H4 (cell line): ENCODE data around the gene CSRNP2. TPM values are rescaled to one million over a fixed set of nuclear protein-coding genes. Genes with fewer than 3 reads are reported as not detected.
"Not testable (repeated sequence)": the region's sequence is repeated elsewhere in the genome, so short reads cannot be mapped to it uniquely, and the experiment has no call there.

Source experiments
- DNase-seq: peaks from one replicate; pipeline ENCODE4 v3.0.0-alpha.2; 2015; ENCODE audit warnings: low spot score
- total RNA-seq: library from RNA; depleted of rRNA; stranded (reverse); fragments of >200 nt; shearing (Covaris generic); gene quantifications from 2 replicates; pipeline ENCODE4 v1.2.3, GENCODE V29; 2014

The CSRNP2 gene
- total RNA-seq, 1 experiment from 2014 or later = 10.3 TPM

DNA sequence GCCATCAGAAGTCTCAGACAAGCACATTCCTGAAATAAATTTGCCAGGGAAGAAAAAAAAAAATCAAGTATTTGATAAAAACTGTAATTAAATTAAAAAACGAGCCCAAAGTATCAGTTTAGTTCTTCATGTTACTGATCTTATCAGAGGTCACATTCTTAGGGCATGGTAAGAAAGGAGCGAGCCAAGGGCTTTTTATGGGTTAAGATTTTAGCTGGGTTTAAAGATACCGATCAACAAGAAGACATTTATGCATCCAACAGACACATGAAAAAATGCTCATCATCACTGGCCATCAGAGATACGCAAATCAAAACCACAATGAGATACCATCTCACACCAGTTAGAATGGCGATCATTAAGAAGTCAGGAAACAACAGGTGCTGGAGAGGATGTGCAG lies 5.0 kb downstream of the CSRNP2 start:
- not testable (repeated sequence) for DNase-seq

DNA sequence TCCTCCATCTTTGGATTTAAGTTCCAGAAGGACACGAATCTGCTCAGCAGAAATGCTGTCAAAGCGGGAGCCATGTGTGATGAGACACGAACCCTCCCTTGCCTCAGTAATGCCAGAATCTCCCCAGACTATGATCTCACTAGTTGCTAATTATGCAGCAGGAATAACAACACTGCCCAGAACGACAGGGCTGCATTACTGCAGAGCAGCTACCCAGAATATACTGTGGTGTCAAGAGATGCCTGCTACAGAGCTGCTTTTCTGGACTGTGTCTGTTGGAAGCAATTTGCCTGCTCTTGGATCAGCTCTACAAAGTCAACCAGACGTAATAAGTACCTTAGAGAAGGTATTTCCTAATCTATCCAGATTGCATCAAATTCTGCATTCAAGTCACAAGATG lies 5.5 kb downstream of the CSRNP2 start:
- no peak for DNase-seq

DNA sequence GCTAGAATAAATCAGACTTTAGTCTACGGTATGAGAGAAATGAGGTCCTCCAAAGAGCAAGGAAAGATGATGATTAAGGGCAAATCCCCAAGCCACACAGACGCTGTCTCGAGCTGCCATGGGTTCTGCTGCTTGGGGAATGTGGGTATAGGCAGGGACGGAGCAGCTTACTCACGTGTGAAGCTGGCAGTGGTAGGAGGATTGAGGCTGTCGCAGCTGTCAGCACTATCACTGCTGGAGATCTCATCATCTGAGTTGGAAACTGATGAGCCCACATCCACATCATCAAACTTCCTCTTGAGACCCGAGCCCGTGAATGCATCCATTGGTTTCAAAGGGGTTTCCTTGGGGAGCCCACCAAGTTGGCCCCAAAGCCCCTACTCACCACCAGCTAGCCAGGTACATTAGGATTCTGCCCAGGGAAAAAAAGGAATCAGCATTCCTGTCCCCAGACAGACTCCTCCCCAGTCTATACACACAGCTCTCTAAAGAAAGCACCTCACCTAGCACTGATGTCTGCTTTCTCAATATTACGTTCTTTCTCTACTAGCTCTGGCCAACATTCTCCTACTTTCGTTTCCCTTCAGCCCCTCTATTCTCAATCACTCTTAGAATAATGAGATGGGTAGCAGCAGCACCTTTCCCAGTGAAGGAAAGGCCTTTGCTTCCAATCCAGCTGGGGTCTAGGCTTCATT lies 7.0 kb downstream of the CSRNP2 start:
- DNase-seq = no peak

DNA sequence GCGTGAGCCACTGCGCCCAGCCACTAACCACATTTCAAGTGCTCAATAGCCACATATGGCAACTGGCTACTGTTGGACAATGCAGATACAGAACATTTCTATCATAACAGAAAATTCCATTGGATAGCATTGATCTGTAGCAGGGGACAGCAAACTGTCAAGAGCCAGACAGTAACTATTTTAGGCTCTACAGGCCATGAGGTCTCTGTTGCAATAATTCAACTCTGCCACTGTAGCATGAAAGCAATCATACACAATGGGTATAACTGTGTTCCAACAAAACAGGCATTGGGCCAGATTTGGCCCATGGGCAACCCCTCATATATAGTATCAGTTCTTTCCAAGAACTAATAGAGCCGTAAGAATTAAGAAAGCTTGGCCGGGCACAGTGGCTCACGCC lies 8.0 kb downstream of the CSRNP2 start:
- DNase-seq = no peak

DNA sequence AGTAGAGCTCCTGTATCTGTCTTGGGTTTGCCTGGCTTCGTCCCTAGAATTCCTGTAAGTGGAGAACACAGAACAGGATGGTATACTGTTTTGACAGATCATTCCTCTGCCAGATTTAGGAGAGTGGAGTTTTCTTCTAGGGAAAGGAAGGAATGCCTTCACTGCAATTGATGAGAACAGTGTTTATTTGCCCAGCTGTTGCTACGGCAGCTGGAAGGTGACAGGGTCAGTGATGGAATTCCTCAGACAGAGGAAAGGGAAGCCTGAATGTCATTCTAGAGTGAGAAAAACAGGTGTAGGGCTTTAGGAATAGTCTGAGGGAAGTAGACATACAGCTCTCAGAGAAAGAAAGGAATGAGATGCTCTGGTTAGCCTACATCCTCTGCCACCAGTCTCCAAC lies 11.7 kb downstream of the CSRNP2 start:
- no peak for DNase-seq

DNA sequence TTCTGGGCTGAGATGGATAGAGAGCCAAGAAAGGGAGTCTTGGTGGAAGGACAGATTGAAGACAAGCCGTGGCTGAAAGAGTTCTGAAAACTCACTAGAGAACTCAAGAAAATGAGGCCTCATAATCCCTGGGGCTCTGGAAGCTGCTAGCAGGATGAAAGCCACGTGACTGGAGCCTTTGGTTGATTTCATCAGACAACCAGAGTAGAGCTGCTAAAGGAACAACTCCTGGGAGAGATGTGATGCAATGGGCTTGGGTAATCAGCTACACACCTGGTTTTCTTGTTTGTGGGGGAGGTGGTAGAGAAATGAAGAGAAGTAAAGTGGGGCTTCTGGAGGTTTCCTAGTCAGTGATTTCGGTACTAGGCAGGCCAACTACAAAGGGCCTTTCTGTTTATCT lies 13.4 kb downstream of the CSRNP2 start:
- DNase-seq = peak; percentile 67

DNA sequence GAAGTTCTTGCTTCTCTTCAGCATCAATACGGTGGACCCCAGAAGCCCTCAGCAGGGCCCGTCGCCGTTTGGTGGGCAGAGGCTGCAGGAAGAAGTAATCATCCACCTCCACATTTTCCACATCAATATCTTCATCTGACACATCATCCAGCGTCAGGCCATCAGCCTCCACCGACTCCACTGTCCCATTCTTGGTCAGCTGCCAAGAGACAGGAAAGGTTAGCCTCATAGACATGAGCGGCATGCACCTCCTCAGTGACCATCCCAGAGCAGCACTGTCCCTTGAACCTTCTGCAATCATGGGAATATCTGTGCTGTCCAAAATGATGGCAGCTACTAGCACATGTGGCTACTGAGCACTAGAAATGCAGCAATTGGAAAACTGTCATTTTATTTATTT lies 15.6 kb downstream of the CSRNP2 start:
- DNase-seq = no peak

DNA sequence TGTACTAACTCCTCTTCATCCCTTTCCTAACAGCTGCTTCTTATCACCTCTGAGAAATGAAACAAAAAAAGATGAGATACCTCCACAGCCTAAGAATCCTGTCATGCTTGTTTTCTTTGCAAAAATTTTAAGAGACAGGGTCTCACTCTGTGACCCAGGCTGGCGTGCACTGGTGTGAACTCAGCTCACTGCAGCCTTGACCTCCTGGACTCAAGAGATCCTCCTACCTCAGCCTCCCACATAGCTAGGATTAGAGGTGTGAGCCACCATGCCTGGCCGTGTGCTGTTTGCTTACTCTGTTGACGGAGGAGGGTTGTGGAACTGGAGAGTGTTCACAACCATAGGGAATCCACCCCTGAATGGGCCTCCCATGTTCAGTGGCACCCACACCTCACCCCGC lies 16.2 kb downstream of the CSRNP2 start:
- DNase-seq = no peak

DNA sequence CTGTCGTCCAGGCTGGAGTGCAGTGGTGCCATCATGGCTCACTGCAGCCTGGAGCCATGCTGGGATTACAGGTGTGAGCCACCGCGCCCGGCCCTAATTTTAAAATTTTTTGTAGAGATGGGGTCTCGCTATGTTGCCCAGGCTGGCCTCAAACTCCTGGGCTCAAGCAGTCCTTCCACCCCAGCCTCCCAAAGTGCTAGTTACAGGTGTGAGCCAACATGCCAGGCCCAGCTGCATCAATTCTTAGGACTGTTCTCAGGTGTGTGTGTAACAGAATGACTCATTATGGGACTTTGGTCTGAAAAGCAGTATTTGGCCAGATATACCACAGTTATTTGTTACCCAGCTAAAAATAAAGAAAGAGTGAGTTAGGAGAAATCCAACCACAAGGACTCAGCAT lies 17.9 kb downstream of the CSRNP2 start:
- no peak for DNase-seq

DNA sequence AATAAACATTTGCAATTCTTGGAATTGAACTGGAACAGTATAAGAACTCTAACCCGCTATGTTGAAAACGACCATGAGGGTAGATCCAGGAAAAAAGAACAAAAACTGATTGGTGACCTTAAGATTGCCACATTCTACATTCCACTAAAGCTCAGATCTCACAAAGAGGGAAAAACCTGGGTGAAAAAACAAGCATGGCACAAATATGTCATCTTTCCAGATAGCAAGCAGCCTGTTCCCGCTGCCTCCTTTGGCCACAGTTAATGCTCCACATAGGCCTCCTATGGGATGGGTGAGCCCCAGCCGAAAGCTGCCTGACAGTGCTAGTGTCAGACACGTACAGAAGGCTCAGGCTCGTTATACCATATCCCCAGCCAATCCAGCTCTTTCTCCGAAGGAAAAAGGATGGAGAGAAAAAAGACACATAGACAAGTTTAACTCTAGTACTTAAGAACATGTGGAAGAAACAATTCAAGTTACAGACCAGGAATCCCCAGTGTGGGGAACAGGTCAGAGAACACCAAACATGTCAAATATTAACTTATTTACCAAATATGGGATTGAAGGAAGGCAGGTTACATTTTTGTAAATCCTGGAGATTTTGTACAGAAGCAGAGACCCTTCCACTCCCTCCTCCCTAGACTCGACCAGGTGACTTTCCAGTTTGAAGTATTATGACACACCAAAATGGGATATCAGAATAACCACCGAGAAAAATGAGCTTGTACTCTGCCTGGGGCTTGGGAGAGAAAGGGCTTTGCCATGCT lies 20.6 kb downstream of the CSRNP2 start:
- no peak for DNase-seq

DNA sequence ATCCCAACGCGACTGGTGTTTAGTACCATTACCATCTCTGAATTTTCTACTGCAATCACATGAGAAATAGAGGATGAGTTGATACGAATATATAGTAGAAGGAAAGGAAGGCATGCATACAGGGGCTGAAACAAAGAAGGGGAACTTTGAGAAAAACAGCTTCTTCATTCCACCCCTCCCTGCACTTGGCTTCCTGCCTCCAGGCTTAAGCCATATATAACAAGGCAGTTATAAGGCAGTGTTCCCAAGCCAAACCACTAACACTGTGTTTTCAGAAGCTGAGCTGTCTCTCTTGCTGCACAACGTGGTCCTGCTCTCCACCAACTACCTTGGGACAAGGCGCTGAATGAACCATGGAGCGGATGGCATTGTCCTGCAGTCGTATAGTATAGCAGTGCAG lies 24.3 kb downstream of the CSRNP2 start:
- no peak for DNase-seq

DNA sequence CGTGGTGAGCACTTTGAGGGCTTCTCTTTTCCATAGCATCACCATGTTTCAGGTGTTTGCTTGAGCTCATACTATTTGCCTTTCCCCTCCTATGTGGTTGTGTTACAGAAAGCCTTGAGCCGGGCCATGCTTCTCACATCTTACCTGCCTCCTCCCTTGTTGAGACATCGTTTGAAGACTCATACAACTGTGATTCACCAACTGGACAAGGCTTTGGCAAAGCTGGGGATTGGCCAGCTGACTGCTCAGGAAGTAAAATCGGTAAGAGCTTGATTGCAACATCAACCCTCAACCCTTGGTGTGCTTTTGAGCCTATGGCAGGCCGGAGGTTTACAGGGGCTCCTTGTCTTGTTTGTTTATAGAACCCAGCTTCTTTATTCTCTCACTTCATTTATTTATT lies 27.2 kb downstream of the CSRNP2 start:
- DNase-seq = peak; percentile 16

DNA sequence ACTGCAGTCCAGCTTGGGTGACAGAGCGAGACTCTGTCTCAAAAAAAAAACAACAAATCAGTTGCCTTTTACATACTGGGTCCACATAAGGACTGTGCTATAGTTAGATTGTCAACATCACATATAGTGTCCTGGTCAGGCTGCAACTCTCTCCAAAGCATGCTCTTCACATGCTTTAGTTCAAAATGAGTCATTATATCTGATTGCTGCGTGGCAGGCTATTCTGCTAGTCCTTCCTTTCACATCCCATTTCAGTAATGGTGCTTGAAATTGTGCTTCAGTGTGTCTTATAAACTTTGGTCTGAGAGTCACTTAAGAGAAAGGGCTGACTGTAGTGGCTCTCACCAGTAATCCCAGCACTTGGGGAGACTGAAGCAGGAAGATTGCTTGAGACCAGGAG lies 28.3 kb downstream of the CSRNP2 start:
- no peak for DNase-seq

DNA sequence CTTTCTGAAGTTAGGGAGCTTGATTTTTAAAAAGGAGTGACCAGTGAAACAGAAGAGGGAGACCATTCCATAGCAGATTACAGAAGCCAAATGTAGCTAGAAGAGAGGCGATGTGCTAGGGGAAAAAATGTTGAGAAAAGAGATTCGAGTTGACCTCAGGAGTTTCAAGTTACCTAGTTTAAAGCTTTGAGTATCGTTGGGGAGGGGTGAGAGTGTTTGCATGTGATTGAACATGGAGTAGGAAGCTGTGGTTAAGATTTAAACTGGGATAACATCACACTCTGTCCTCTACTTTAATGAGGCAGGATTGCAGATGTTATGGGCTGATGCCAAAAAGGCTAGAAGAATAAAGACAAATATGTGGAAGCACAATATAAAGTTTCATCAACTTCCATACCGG lies 31.6 kb downstream of the CSRNP2 start:
- DNase-seq = no peak

DNA sequence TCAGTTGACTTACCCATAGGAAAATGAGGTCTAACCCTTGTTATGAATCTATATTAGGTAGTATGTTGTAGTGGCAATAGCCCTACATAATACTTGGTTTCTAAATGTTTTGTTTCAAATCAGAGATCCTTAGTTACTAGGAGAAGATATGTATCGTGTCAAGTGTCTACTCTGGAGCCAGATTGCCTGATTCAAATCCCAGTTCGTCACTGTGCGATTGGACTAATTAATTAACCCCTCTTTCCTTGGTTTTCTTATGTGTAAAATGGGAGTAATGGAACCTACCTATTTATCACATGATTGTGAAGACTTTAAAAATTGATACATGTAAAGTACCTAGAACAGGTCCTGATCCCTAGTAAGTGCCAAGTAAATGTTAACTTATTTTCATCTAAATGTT lies 33.9 kb downstream of the CSRNP2 start:
- no peak for DNase-seq

DNA sequence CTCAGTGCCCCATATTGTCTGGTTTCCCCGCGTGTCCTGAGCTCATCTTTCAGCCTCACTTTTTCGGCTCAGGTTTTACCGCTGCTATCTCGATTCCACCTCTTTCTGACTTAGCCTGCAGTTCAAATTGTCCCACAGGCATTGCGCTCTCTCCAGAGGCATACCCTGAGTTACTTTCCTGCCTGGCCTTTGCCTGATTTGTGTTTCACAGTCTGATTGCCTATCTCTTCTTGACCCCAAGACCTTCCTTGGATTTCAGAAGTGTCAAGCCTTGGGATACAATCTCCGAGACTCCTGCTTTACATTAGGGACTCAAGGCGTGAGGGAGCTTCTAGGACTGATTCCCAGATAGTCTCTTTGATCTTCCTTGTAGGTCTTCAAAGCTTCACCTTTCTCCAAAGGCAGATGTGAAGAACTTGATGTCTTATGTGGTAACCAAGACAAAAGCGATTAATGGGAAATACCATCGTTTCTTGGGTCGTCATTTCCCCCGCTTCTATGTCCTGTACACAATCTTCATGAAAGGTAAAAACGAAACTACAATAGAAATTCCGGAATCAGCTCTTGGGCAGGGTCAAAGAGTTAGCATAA lies 34.6 kb downstream of the CSRNP2 start:
- DNase-seq = no peak

DNA sequence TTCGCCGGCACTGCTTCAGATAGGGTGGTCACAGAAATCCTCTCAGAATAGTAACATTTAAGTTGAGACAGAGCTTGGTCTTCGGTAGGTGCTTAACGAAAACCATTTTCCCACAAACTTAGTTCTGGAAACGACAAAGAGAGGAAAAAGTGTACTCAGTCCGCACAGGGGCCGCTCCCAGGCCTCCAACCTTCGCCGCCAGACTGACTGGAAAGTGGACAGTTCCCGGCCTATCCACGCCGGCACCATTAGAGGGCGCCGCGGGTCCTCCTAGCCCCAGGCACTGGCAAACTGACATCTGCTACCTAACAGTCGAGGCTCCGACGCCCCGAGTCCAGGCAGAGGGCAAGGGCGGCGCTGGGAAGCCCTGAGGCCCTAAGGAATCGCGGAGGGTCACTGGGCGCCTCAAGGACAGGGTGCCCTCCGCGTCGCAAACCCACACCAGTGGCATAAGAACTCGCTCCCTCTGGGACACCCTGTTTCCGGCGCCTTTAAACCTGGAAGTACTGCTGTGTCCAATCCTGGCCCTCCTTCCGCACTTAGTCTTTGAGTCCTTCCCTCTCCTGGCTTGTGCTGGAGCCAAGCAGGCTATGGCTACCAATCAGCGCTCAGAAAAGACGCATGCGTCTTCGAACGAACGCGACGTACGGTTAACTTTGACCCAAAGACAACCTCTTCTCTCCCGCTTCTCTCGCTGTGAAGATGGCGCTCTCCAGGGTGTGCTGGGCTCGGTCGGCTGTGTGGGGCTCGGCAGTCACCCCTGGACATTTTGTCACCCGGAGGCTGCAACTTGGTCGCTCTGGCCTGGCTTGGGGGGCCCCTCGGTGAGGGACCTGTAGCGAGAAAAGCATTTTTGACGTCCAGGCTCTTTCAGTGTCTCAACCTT lies 35.5 kb downstream of the CSRNP2 start, which contains the start of gene LETMD1:
Gene LETMD1, plus strand, starts transcription at position 673 of the 886 bp plus-strand sequence. Its CDS starts 30 bp downstream, at position 703.
- DNase-seq = peak; percentile 99

DNA sequence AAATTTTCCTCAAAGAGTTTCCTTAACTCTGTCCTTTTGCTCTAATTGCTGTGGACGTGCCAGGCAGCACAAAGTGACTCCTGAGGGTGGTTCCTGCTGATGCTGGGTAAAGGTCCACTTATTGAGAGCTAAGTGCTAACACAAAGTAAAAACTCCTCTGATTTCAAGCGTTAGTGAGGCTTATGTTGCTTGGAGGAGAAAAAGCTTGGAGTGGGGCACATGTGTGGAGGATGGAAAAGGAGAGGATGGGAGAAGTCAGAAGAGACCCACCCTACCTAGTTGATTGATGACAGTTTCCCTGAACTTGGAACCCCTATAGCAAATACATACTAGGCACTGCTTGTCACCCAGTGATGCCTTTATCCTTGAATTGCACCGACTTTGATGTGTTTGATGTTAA lies 47.1 kb downstream of the CSRNP2 start:
- DNase-seq = no peak

DNA sequence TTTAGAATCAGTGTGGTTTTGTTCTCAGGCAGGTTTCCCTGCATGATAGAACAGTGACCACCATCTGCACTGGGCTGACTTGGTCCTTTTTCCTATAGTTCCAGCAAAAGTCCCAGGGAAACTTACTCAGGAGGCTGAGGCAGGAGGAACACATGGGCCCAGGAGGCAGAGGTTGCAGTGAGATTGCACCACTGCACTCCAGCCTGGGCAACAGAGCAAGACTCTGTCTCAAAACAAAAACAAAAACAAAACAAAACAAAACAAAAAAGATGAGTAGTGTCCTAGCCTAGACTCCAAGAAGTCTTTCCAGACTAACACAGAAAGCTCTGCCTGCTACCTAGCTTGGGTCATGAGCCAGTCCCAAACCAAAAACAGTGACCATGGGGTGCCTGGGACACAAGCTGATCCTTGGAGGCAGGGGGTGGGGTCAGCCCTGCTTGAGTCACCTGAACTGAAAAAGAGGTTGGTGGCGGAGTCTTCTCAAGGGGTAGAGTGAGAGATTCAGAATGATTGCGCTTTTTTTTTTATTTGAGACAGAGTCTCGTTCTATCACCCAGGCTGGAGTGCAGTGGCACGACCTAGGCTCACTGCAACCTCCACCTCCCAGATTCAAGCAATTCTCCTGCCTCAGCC lies 49.8 kb downstream of the CSRNP2 start:
- DNase-seq = no peak

DNA sequence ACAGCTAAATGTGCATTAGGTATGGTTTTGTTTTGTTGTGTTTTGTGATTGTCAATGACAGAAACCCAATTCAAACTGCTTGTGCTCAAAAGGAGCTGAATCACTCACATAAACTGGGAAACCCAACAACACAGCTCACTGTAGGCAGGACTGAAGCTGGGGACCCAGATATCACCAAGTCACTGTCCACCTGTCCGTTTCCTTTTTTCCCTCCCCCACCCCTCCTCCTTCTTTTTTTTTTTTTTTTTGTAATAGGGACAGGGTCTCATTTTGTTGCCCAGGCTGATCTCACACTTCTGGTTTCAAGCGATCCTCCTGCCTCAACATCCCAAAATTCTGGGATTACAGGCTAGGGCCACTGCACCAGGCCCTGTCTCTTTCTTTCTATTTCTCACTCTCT lies 50.3 kb downstream of the CSRNP2 start:
- DNase-seq = no peak

DNA sequence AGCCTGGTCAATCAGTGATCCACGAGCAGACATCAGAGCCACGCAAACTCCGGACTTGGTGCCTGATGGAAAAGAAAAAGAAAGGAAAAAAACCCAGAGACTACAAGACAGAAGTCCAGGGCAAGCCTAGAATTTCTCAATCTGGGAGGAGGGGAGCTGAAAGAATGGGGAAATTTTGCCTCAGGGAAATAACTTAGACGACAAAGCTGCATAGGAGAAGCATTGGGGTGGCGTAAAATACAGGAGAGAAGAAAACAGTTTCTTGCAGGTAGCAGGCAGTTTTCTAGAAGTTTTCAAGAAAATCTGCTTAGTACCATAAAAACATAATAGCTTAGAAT lies 54.6 kb downstream of the CSRNP2 start:
- DNase-seq = no peak
